GM15510 (cell line): ENCODE results near the gene FETUB.

Experiments used
- POLR2A ChIP-seq: IDR thresholded peaks from 3 replicates; pipeline ENCODE4 v1.6.1; 2011; ENCODE audit warnings: borderline replicate concordance; ENCODE audit not compliant: insufficient read length; ENCODE audit errors: extremely low read depth

FETUB gene

DNA sequence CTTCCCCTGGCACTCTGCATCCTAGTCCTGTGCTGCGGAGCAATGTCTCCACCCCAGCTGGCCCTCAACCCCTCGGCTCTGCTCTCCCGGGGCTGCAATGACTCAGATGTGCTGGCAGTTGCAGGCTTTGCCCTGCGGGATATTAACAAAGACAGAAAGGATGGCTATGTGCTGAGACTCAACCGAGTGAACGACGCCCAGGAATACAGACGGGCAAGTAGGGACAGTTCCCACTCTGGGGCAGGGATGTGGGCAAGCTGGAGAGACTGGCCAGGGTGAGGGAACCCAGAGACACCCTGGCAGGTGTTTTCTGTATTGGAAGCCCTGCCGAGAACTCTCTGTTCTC, 247 bp downstream of the FETUB start:
- no peak for TF ChIP-seq POLR2A

DNA sequence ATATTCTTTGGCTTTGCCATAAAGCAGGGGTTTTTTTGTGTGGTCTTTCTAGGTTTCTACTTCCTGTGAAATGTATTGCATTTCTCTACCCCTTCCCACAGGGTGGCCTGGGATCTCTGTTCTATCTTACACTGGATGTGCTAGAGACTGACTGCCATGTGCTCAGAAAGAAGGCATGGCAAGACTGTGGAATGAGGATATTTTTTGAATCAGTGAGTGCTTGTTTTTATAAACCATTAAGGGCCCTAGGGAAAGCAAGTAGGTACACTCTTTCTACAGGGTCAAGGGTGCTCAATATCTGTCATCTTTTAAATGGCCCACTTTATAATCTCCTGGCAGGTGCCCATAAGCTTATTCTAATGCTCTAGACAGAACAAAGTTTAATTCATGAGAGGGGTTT, 730 bp downstream of the FETUB start:
- no peak for TF ChIP-seq POLR2A

DNA sequence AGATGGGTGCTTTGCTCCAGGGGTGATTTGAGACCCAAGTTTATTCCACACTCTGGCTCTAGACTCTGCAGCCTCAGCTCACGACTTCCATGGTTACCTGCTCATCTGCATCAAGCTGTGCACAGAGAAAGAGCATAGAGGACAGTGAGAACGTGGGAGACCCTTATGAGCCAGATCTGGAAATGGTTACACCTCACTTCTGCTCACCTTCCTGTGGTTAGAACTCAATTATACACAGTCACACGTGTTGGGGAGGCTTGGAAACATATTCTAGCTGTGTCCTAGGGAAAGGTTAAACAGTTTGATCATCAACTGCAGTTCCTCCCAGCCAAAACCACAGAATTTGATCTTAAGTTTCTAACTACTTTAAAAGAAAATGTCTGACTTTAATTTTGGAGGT, 1.8 kb downstream of the FETUB start:
- TF ChIP-seq POLR2A: no peak

DNA sequence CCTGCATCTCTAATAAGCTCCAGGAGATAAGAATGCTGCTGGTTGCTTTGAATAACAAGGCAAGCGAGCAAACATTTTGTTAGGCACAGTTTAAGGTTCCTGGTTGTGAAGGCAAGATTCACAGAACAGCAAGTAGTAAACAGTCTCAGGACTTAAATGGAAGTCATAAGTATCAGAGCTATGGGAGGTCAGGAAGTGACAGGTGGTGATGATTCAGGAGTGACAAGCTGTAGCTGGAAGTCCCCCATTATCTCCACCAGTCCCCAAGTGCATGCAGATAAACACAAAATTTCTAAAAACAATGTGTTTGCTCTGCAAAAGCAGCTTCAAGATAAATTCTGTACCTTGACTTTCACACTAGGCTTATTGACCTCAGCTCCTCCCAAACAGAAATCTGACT, 3.3 kb downstream of the FETUB start:
- no peak for TF ChIP-seq POLR2A

DNA sequence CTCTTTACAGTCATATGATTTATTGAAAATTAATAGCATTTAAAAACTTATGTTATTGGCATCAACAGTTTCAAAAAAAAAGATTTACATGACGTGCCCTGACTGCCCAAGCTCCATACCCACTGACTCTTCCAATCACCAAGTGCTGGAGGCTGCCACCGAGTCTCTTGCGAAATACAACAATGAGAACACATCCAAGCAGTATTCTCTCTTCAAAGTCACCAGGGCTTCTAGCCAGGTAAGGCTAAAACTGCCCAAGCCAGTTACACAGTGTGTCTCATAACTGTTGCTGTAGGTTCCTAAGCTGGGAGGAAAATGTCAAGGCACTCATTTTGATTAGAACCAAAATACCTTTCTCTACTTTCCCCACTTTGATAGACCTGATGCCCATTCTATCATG, 4.5 kb downstream of the FETUB start:
- TF ChIP-seq POLR2A: no peak

DNA sequence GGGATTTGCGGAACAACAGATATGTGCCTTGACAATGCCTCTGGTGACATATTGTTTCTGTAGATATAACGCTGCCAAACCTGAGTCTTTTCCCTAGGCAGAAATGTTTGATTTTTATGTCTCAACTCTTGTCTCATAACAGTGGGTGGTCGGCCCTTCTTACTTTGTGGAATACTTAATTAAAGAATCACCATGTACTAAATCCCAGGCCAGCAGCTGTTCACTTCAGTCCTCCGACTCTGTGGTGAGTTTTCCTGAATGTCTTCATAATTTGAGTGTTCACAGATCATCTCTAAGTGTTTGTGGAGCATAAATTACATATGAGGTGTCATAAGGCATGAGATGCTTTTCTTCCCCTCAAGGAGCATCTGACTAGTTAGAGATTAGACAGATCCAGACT, 5.9 kb downstream of the FETUB start:
- no peak for TF ChIP-seq POLR2A

DNA sequence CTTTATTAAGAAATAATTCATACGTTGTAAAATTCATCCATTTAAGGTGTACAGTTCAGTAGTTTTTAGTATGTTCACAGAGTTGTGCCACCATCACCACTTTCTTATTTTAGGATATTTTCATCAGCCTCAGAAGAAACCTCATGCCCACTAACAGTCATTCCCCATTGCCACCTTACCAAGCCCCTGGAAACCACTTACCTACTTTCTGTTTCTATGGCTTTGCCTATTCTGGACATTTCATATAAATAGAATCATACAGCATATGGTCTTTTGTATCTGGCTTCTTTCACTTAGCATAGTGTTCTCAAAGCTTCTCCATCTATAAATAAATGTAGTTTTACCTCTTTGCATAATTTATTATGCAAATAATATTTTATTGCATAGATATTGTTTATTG, 6.6 kb downstream of the FETUB start:
- TF ChIP-seq POLR2A: no peak

DNA sequence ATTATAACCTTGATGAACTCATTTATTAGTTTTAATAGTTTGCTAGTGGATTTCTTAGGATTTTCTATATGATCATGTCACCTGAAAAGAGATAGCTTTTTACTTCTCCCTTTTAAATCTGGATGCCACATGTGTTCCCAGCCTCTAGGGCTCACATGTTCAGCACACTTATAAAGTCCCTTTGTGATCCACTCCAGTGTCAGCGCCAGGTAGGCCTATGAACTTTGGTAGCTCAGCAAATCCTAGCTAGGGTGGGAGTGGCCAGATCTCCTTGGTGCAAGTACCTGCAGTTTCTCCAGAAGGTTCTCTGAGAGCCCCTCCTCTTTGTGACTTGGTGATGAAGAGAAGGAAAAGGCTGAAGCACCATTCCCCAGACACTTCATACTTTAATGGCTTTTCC, 8.7 kb downstream of the FETUB start:
- TF ChIP-seq POLR2A: no peak

DNA sequence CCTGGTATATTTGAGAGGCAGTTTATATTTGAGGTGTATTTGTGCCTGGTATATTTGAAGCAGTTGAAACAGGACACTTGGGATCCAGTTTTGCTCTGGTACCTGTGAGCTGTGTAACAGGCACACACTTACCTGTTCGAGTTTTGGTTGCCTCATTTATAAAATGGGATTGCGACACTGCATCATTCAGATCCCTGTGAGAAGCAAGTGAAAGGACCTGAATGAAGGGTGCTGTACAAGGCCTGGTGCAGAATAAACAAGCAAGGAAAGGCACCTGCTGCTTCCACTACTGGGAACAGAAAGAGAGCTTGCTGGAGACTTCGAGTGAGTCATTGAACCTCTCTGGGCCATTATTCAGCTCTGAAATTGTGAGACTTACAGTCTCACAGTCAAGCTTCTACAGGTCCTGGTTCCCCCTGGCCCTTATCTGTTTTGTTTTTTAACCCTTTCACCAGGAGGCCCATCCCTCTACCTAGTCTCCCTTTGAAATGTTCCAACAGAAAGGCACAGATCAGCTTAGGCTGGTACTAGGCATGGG, 11.5 kb downstream of the FETUB start:
- TF ChIP-seq POLR2A: no peak

DNA sequence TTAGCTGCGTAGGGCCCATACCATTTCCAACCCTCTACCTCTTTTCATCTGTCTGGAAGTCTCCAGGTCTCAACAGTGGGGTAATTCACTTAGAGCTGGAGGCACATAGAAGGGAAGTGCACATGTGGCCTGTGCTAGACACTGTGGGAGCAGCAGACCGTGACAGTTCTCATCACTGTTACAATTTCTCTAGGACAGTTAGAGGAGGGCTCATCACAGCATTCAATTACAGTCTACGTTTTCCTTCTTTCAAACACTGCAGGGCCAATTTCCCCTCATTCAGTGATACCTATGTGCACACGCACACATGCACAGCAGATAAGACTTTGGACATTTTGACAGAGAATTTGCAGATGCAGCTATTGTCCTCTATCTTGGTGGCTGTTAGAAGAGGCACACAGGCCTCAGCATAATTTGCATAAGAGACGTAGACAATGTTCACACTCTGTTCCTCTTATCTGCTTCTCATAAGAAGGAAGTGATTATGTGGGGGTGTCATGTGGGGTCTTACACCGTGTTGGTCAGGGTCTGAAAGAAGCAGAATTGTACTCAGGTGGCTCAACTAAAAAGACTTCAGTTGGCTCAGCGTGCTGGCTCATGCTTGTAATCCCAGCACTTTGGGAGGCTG, 13.0 kb downstream of the FETUB start:
- TF ChIP-seq POLR2A: no peak

DNA sequence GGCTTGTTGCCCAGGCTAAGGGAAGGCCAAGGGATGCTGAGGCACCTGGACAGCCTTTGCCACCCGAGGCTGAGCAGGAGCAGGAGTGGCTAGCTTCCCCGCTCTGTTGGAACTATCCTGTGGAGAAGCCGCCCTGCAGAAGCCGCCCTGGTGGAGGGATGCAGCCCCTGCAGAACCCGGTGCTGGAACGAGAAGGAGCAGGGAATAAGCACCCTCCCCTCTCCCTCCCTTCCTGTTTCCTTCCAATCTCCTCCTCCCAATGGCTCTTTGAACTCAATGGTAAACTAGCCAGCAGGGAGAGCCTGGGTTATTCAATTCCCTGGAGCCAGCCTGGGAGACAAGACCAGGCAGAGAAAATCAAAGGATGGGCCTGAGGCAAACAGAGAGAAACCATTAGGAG, 13.8 kb downstream of the FETUB start:
- no peak for TF ChIP-seq POLR2A

DNA sequence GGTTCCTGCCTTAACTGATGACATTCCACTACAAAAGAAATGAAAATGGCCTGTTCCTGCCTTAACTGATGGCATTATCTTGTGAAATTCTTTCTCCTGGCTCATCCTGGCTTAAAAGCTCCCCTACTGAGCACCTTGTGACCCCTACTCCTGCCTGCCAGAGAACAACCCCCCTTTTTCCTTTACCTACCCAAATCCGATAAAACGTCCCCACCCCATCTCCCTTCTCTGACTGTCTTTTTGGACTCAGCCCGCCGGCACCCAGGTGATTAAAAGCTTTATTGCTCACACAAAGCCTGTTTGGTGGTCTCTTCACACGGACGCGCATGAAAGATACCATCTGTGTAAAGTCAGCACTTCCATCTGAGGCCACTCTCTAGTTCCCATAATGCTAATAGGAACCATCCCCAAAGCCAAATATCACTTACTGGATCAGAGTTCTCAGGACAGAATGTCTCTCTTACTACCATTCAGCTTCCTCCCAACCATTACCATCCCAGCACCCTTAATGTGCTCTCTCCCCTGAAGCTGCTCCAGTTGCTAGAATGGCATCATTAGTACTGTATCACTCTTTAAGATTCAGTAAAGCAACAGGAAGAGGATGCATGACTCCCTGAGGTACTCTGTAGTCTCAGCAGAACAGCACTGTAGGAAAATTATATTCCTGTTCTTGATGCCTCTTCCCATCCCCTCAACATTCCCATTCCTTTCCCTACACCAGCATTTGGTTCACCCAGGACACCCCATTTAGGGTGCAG, 23.3 kb downstream of the FETUB start:
- TF ChIP-seq POLR2A: no peak

DNA sequence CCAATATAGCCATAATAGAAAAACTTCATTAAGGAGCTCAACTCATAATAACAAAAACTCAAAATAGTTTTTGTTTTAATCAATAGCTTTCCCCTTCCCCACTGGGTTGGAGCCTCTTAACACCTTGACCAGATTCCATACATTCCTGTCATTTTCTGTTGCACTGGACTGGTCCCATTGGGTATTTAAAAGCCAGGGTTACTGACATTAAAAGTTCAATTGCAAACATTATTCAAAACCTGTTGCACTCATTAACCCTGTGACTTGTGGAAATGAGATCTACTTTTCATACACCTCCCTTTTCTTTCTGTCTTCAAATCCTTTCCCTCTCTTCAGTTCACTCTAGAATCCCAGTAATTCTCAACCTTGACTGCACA, 23.9 kb downstream of the FETUB start:
- TF ChIP-seq POLR2A: no peak

DNA sequence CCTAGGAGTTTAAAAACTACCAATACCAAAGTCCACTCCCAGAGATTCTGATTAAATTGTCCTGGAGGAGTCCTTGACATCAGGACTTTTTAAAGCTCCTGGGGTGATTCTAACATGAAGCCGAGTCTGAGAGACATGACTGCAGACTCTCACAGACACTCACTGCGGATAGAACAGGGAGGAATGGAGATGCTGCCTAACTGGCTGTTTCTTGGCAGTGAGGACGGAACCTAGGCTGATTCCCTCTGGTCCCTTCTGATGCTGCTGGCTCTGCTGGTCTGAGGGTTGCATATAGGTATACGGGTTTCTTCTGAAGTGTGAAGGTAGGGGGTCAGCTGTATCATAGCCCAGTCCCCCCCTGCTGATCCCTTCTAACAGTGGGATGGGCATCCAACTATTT, 24.3 kb downstream of the FETUB start:
- no peak for TF ChIP-seq POLR2A

DNA sequence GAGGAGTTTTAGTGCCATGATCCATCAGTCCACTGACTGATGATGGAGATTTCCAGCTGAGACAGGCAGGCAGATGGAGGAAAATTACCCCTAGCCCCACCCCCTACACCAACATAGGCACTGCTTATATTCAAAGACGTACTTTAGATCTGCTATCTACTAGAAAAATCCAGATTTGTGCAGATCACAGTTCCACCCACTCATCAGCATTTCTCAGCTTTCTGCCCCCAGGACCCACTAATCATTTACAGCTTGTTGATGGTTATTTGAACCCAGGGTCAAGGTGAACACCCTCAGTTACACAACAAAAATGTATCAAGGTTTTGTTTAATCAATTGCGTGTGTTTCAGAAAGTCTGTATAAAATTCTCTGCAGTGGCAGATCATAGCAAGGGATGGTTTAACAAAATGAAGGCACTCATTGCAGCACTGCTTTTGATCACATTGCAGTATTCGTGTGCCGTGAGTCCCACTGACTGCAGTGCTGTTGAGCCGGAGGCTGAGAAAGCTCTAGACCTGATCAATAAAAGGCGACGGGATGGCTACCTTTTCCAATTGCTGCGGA, 25.5 kb downstream of the FETUB start, which contains the start of gene HRG:
Gene HRG, plus strand, starts transcription at position 390 of the 564 bp plus-strand sequence. Its CDS starts 18 bp downstream, at position 408.
- TF ChIP-seq POLR2A: no peak

DNA sequence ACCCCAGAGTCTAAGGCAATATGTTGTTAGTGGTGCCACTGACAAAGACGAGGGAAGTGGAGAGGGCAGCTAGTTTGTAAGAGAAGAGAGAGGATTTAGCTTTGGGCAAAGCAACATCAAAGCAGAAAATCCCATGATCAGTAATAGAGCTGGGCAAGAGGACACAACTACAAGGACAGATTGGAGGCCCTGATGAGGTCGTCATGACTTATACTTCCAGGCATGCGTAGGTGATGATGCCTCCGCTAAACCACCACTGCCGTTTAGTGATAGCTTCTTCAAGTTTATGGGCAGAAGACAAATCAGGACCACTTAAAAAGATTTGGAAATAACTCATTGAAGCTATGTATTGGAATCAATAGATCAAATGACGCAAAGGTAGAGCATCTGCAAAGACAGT, 28.2 kb downstream of the FETUB start:
- TF ChIP-seq POLR2A: no peak
